ENCODE measurements around the gene PEAR1.

The PEAR1 gene

GRCh38 chr1:156880473-156880872 lies 13.0 kb upstream of the PEAR1 start:
- peak; percentile 63 for DNase-seq
- Histone ChIP-seq H3K9me3 (ENCODE audit: severe bottlenecking) (no peaks in the 10 kb centered on the region), H3K36me3 (no peaks in the 10 kb centered on the region), H3K27me3 (ENCODE audit: insufficient read depth, low read depth, severe bottlenecking) (no peaks in the 10 kb centered on the region), H3K4me3 (ENCODE audit: low read depth, low read length) (no peak overlapping the region), H3K27ac (peak overlapping the region; percentile 46)
- TF ChIP-seq CTCF (IDR thresholded peaks at IDR 0.05; ENCODE audit: low read depth, low read length) = no peak

- Histone ChIP-seq H3K27ac (peak overlapping the region; percentile 46), H3K36me3 (no peaks in the 10 kb centered on the region), H3K27me3 (ENCODE audit: insufficient read depth, low read depth, severe bottlenecking) (no peaks in the 10 kb centered on the region), H3K4me3 (ENCODE audit: low read depth, low read length) (no peak overlapping the region), H3K9me3 (ENCODE audit: severe bottlenecking) (no peaks in the 10 kb centered on the region)
- TF ChIP-seq CTCF (IDR thresholded peaks at IDR 0.05; ENCODE audit: low read depth, low read length) = no peak
- DNase-seq = peak; percentile 92
Measured at GRCh38 chr1:156881101-156881500, 12.4 kb upstream of the PEAR1 start.

- no peaks in the 10 kb centered on the region for H3K36me3 ChIP-seq
- no peak for DNase-seq
- no peaks in the 10 kb centered on the region for H3K27me3 ChIP-seq (ENCODE audit: insufficient read depth, low read depth, severe bottlenecking)
- TF ChIP-seq CTCF (IDR thresholded peaks at IDR 0.05; ENCODE audit: low read depth, low read length) = no peak
- H3K27ac ChIP-seq = peak overlapping the region; percentile 46
- H3K9me3 ChIP-seq (ENCODE audit: severe bottlenecking) = no peaks in the 10 kb centered on the region
- H3K4me3 ChIP-seq (ENCODE audit: low read depth, low read length) = no peak overlapping the region
Measured at GRCh38 chr1:156881663-156882062, 11.9 kb upstream of the PEAR1 start.

- Histone ChIP-seq H3K27ac (no peak overlapping the region), H3K27me3 (ENCODE audit: insufficient read depth, low read depth, severe bottlenecking) (no peaks in the 10 kb centered on the region), H3K36me3 (no peaks in the 10 kb centered on the region), H3K4me3 (ENCODE audit: low read depth, low read length) (no peak overlapping the region), H3K9me3 (ENCODE audit: severe bottlenecking) (no peaks in the 10 kb centered on the region)
- TF ChIP-seq CTCF (IDR thresholded peaks at IDR 0.05; ENCODE audit: low read depth, low read length) = no peak
- DNase-seq = peak; percentile 72
Measured at GRCh38 chr1:156882543-156882942, 11.0 kb upstream of the PEAR1 start.

GRCh38 chr1:156883919-156884318 lies 9.6 kb upstream of the PEAR1 start:
- no peaks in the 10 kb centered on the region for H3K9me3 ChIP-seq (ENCODE audit: severe bottlenecking)
- H3K27ac ChIP-seq = no peak overlapping the region
- no peaks in the 10 kb centered on the region for H3K27me3 ChIP-seq (ENCODE audit: insufficient read depth, low read depth, severe bottlenecking)
- H3K36me3 ChIP-seq = no peaks in the 10 kb centered on the region
- DNase-seq = no peak
- no peak overlapping the region for H3K4me3 ChIP-seq (ENCODE audit: low read depth, low read length)
- TF ChIP-seq CTCF (IDR thresholded peaks at IDR 0.05; ENCODE audit: low read depth, low read length) = no peak

GRCh38 chr1:156884560-156885184 lies 8.8 kb upstream of the PEAR1 start:
- DNase-seq = no peak
- Histone ChIP-seq H3K4me3 (ENCODE audit: low read depth, low read length) (no peak overlapping the region), H3K9me3 (ENCODE audit: severe bottlenecking) (no peaks in the 10 kb centered on the region), H3K27ac (peak overlapping the region; percentile 8), H3K36me3 (no peaks in the 10 kb centered on the region), H3K27me3 (ENCODE audit: insufficient read depth, low read depth, severe bottlenecking) (no peaks in the 10 kb centered on the region)
- no peak for TF ChIP-seq CTCF (IDR thresholded peaks at IDR 0.05; ENCODE audit: low read depth, low read length)
